ENCODE results near the gene GALNT2. TPM values are rescaled to one million over a fixed set of nuclear protein-coding genes. Genes with fewer than 3 reads are reported as not detected.
A peak's percentile ranks its signal among the peaks of the same experiment; 100 is the strongest.

GALNT2 gene
- total and polyA plus RNA-seq, 12 donors, result 9.7 to 35.1 (median 25.8) TPM

DNA sequence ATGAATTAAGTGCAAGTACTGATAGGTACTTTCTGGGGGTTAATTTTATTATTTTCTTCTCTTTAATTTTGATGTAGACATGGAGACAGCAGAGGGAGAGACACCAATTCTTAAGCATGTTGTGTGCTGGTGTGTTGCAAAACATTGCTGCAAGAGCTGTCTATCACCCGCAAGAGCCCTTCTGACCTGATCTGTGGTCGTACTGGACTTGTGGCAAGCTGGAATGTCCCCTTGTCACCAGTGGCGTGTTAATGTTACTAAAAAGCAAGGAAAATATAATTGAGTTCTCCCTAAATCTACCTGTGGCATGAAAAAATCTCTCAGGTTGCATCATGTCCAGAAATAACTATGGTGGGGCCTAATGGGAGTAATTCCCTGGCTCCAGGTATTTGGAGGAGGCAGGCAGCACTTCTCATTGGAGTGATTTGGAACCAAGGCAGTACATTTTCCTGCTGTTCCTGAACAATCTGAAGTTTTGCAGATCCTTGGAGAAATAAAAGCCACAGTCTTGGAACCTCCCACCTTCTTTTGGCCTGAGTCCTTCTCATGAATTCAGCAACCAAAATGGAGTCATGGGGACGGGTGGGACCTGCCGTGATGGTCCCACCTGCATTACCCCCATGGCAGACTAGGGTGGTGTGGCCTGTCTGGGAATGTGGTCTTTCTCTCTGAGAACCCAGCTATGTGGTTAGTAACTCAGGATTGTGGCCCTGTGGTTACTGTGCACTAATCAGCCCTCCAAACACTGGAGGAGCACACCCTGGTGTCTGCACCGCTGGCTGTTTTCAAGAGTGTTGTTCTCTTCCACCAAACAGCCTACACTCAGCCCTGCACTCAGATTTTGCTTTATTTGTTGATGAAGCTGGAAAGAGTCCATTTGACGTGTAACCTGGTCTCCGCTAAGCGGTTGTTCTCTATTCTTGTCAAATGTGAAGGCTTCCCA lies 57.4 kb downstream of the GALNT2 start:
- Histone ChIP-seq H3K27me3 (no peaks in the 10 kb centered on the region), H3K4me3 (no peak overlapping the region), H3K9me3 (no peaks in the 10 kb centered on the region), H3K4me1 (peaks cover 4 to 72% (median 37%) of the 10 kb centered on the region in 9 donors), H3K27ac (peak overlapping the region in 1 of 10 donors; percentile 26), H3K36me3 (peaks cover 0 to 9% (median 0%) of the 10 kb centered on the region in 9 donors)
- 89 to 93% methylated on average over 9 of the region's 9 CpGs for whole genome bisulfite sequencing, 2 donors
- DNase-seq, result no peak
- ATAC-seq, result peak in 2 of 8 donors; percentile 15 to 20
- intact Hi-C loops (cut with DNase I), result no loop called here
- TF ChIP-seq CTCF (IDR thresholded peaks at IDR 0.05), result no peak

- no peak for TF ChIP-seq CTCF (IDR thresholded peaks at IDR 0.05)
- ATAC-seq (no peak), DNase-seq (no peak)
- WGBS, 2 donors, result 89 to 94% methylated on average over 6 of the region's 6 CpGs
- Histone ChIP-seq H3K4me1 (peaks cover 4 to 70% (median 39%) of the 10 kb centered on the region in 9 donors), H3K36me3 (peaks cover 0 to 11% (median 0%) of the 10 kb centered on the region in 9 donors), H3K4me3 (no peak overlapping the region), H3K27ac (peak overlapping the region in 1 of 10 donors; percentile 26), H3K9me3 (no peaks in the 10 kb centered on the region), H3K27me3 (no peaks in the 10 kb centered on the region)
- intact Hi-C loops (cut with DNase I), result no loop called here
These were observed 58.1 kb downstream of the GALNT2 start for GRCh38 chr1:230125141-230125540.

- Histone ChIP-seq H3K27ac (no peak overlapping the region), H3K27me3 (no peaks in the 10 kb centered on the region), H3K4me3 (no peak overlapping the region), H3K4me1 (peaks cover 0 to 63% (median 41%) of the 10 kb centered on the region in 9 donors), H3K36me3 (peaks cover 0 to 6% (median 0%) of the 10 kb centered on the region in 9 donors), H3K9me3 (no peaks in the 10 kb centered on the region)
- 84 to 91% methylated on average over 9 to 10 of the region's 10 CpGs for WGBS, 2 donors
- intact Hi-C loops (cut with DNase I), result no loop called here
- no peak for TF ChIP-seq CTCF (IDR thresholded peaks at IDR 0.05)
- ATAC-seq (peak in 1 of 8 donors; percentile 11), DNase-seq (no peak)
These were observed 58.8 kb downstream of the GALNT2 start for GRCh38 chr1:230125640-230126528.

- intact Hi-C loops (cut with DNase I), result no loop called here
- ATAC-seq (no peak), DNase-seq (no peak)
- peaks cover 0 to 58% (median 36%) of the 10 kb centered on the region in 9 donors for H3K4me1 ChIP-seq
- 90% methylated on average over 16 of the region's 16 CpGs for WGBS, 2 donors
- no peaks in the 10 kb centered on the region for H3K9me3 ChIP-seq
- H3K27ac ChIP-seq, result no peak overlapping the region
- H3K27me3 ChIP-seq, result no peaks in the 10 kb centered on the region
- TF ChIP-seq CTCF (IDR thresholded peaks at IDR 0.05), result no peak
- no peak overlapping the region for H3K4me3 ChIP-seq
- peaks cover 0 to 6% (median 0%) of the 10 kb centered on the region in 9 donors for H3K36me3 ChIP-seq
These were observed 59.6 kb downstream of the GALNT2 start for GRCh38 chr1:230126529-230127104.

Measured in heart right ventricle (tissue), 16 donors.